H1 (cell line): ENCODE measurements around the gene FSD1L. TPM values are rescaled to one million over a fixed set of nuclear protein-coding genes. Genes with fewer than 3 reads are reported as not detected.

Experiments used
- CTCF ChIA-PET: fragments of 300-600 bp; sonication (Branson Sonifier 250); formaldehyde crosslinking; loops from one replicate; lab custom pipeline; 2021; ENCODE audit not compliant: partially characterized antibody; lab: Charles Lee
- POLR2A ChIA-PET: fragments of 300-600 bp; sonication (Branson Sonifier 250); formaldehyde crosslinking; loops from one replicate; lab custom pipeline; 2021; ENCODE audit warnings: inconsistent platforms; ENCODE audit not compliant: partially characterized antibody; lab: Charles Lee
- DNase-seq, 2 experiments: peaks; one replicate each; pipeline versions ENCODE4 v3.0.0 to v3.0.0-alpha.2; 2010 to 2022; ENCODE audit warnings: low spot score in 2 of 2, low read depth in 1 of 2, mixed read lengths in 1 of 2
- FAIRE-seq: peaks from 2 replicates; lab custom pipeline; 2011; peaks lifted over from hg19 to GRCh38; lab: Jason Lieb, UNC
- H2AFZ ChIP-seq: 2 replicates; pipeline ENCODE4 v1.8.1; 2012; ENCODE audit warnings: low read length, inconsistent platforms
- H2AK5ac ChIP-seq: 2 replicates; pipeline ENCODE4 v1.6.1; 2013; ENCODE audit warnings: low read depth, low read length
- H2BK120ac ChIP-seq: replicated peaks from 2 replicates; pipeline ENCODE3; 2013; ENCODE audit warnings: low read depth, low read length, inconsistent platforms
- H2BK12ac ChIP-seq: 2 replicates; pipeline ENCODE4 v1.6.1; 2013; ENCODE audit warnings: low read depth, low read length
- H2BK15ac ChIP-seq: 2 replicates; pipeline ENCODE4 v1.6.1; 2013; ENCODE audit warnings: low read length
- H2BK20ac ChIP-seq: 2 replicates; pipeline ENCODE4 v1.6.1; 2013; ENCODE audit warnings: low read length
- H2BK5ac ChIP-seq: 2 replicates; pipeline ENCODE4 v1.6.1; 2013; ENCODE audit warnings: low read depth, low read length
- H3K14ac ChIP-seq: 2 replicates; pipeline ENCODE4 v1.6.1; 2013; ENCODE audit warnings: inconsistent platforms; ENCODE audit not compliant: insufficient read length
- H3K18ac ChIP-seq: 2 replicates; pipeline ENCODE4 v1.6.1; 2013; ENCODE audit warnings: low read length; ENCODE audit errors: extremely low read depth
- H3K23ac ChIP-seq: 2 replicates; pipeline ENCODE4 v1.6.1; 2013; ENCODE audit warnings: inconsistent platforms; ENCODE audit not compliant: insufficient read length
- H3K23me2 ChIP-seq: 2 replicates; pipeline ENCODE4 v1.6.1; 2013; ENCODE audit warnings: low read depth, low read length
- H3K27ac ChIP-seq: 2 replicates; pipeline ENCODE4 v1.6.1; 2011; ENCODE audit warnings: low read depth, low read length, inconsistent platforms
- H3K27me3 ChIP-seq, 4 experiments: replicated peaks in 1 of 4; 1 replicate in 1 of 4; 2 replicates in 3 of 4; pipeline versions ENCODE4 v1.6.1 to v1.8.1; 2011 to 2013; ENCODE audit warnings: low read length in 3 of 4, mild to moderate bottlenecking in 3 of 4, inconsistent platforms in 2 of 4, mixed read lengths in 2 of 4, moderate library complexity in 1 of 4; ENCODE audit not compliant: control insufficient read depth in 3 of 4, insufficient read depth in 3 of 4; ENCODE audit errors: extremely low read depth in 1 of 4
- H3K36me3 ChIP-seq, 4 experiments: 2 replicates each; pipeline versions ENCODE4 v1.6.1 to v1.8.1; 2011 to 2013; ENCODE audit warnings: mild to moderate bottlenecking in 4 of 4, low read length in 3 of 4, moderate library complexity in 2 of 4, control low read depth in 1 of 4, inconsistent platforms in 1 of 4; ENCODE audit not compliant: insufficient read depth in 4 of 4, control insufficient read depth in 2 of 4
- H3K4ac ChIP-seq: replicated peaks from 2 replicates; pipeline ENCODE3; 2013; ENCODE audit warnings: low read length, low read depth, mixed read lengths, inconsistent platforms; ENCODE audit not compliant: insufficient read length
- H3K4me1 ChIP-seq, 4 experiments: replicated peaks in 1 of 4; 1 replicate in 1 of 4; 2 replicates in 3 of 4; pipeline versions ENCODE4 v1.6.1 to v1.8.1; 2011 to 2013; ENCODE audit warnings: low read length in 3 of 4, inconsistent platforms in 2 of 4, mixed read lengths in 1 of 4; ENCODE audit not compliant: insufficient read depth in 4 of 4, control insufficient read depth in 3 of 4
- H3K4me2 ChIP-seq, 2 experiments: 2 replicates each; pipeline versions ENCODE4 v1.6.1 to v1.8.1; 2011 to 2013; ENCODE audit warnings: low read depth in 2 of 2, low read length in 2 of 2, control low read depth in 1 of 2, inconsistent platforms in 1 of 2, mild to moderate bottlenecking in 1 of 2; ENCODE audit not compliant: insufficient read depth in 1 of 2
- H3K4me3 ChIP-seq, 4 experiments: fragments of 200-600, 300-600 bp in 1 of 4; sonication (generic), shearing (Covaris generic), sonication (Bioruptor Twin) in 1 of 4; 2 replicates each; pipeline versions ENCODE4 v1.5.1 to v1.8.1; 2011 to 2016; ENCODE audit warnings: low read length in 4 of 4, low read depth in 3 of 4, control low read depth in 2 of 4, inconsistent platforms in 2 of 4, mild to moderate bottlenecking in 2 of 4, mixed read lengths in 1 of 4, moderate library complexity in 1 of 4; ENCODE audit not compliant: insufficient read depth in 2 of 4; ENCODE audit errors: extremely low read depth in 1 of 4
- H3K56ac ChIP-seq: replicated peaks from 2 replicates; pipeline ENCODE3; 2013; ENCODE audit warnings: low read depth, mild to moderate bottlenecking, mixed read lengths, low read length, inconsistent platforms; ENCODE audit not compliant: insufficient read length
- H3K79me1 ChIP-seq: 2 replicates; pipeline ENCODE4 v1.6.1; 2013; ENCODE audit warnings: low read depth, low read length, control low read depth
- H3K79me2 ChIP-seq, 2 experiments: 2 replicates each; pipeline versions ENCODE4 v1.6.1 to v1.8.1; 2012 to 2013; ENCODE audit warnings: low read length in 2 of 2, mild to moderate bottlenecking in 2 of 2, inconsistent platforms in 1 of 2; ENCODE audit not compliant: insufficient read depth in 2 of 2, control insufficient read depth in 1 of 2
- H3K9ac ChIP-seq, 4 experiments: replicated peaks in 1 of 4; 1 replicate in 1 of 4; 2 replicates in 3 of 4; pipeline versions ENCODE4 v1.6.1 to v1.8.1; 2011 to 2013; ENCODE audit warnings: low read depth in 3 of 4, low read length in 3 of 4, control low read depth in 2 of 4, mild to moderate bottlenecking in 2 of 4, moderate library complexity in 2 of 4, inconsistent platforms in 1 of 4; ENCODE audit errors: extremely low read depth in 1 of 4
- H3K9me3 ChIP-seq, 2 experiments: 2 replicates each; pipeline versions ENCODE4 v1.6.1 to v1.8.1; 2012 to 2013; ENCODE audit warnings: mild to moderate bottlenecking in 2 of 2, moderate library complexity in 2 of 2, control low read depth in 1 of 2, inconsistent platforms in 1 of 2, low read depth in 1 of 2, low read length in 1 of 2, mixed read lengths in 1 of 2; ENCODE audit not compliant: insufficient read depth in 2 of 2
- H4K20me1 ChIP-seq, 2 experiments: replicated peaks in 1 of 2; 2 replicates each; pipeline versions ENCODE3 to v1.8.1; 2011 to 2013; ENCODE audit warnings: inconsistent platforms in 2 of 2, low read length in 2 of 2, mild to moderate bottlenecking in 1 of 2; ENCODE audit not compliant: insufficient read depth in 2 of 2, control insufficient read depth in 1 of 2
- H4K5ac ChIP-seq: 2 replicates; pipeline ENCODE4 v1.6.1; 2013; ENCODE audit warnings: low read length, low read depth, mixed read lengths, inconsistent platforms; ENCODE audit not compliant: insufficient read length
- H4K8ac ChIP-seq: 2 replicates; pipeline ENCODE4 v1.8.0; 2013; ENCODE audit warnings: mild to moderate bottlenecking, moderate library complexity, low read length, inconsistent platforms; ENCODE audit not compliant: insufficient read depth; ENCODE audit errors: extremely low read depth
- H4K91ac ChIP-seq: replicated peaks from 2 replicates; pipeline ENCODE3; 2013; ENCODE audit warnings: low read length, mixed read lengths, inconsistent platforms; ENCODE audit not compliant: insufficient read length
- HDAC2 ChIP-seq, 2 experiments: fragments of 300-600 bp in 1 of 2; sonication (generic) in 1 of 2; IDR thresholded peaks; 2 replicates each; pipeline ENCODE4 v1.6.1; 2011 to 2012; ENCODE audit warnings: low read depth in 2 of 2, low read length in 2 of 2, mild to moderate bottlenecking in 2 of 2, moderate library complexity in 2 of 2, borderline replicate concordance in 1 of 2, inconsistent platforms in 1 of 2
- WGBS, 2 experiments: shearing (Covaris generic) in 1 of 2; methylation state at CpG; one replicate each; pipeline versions ENCODE4 v1.1.6 to v1.1.7; 2013 to 2015; ENCODE audit warnings: low lambda C conversion rate in 2 of 2, mixed read lengths in 2 of 2, inconsistent platforms in 1 of 2, low coverage in 1 of 2, missing lambda C conversion rate in 1 of 2; ENCODE audit not compliant: insufficient replicate concordance in 2 of 2, insufficient coverage in 1 of 2, insufficient read length in 1 of 2; ENCODE audit errors: extremely low coverage in 1 of 2, missing lambda C conversion rate in 1 of 2; 5-methylcytosine and 5-hydroxymethylcytosine counted together
- polyA plus RNA-seq, 7 experiments: library from polyadenylated mRNA; depleted of rRNA in 3 of 7; stranded (reverse) in 5 of 7; unstranded in 2 of 7; fragments of >200 nt in 5 of 7; fragments of 200-250 nt in 2 of 7; gene quantifications; 1 replicate in 5 of 7; 2 replicates in 1 of 7; 4 replicates in 1 of 7; pipeline versions ENCODE4 v1.2.1 to v1.2.3, GENCODE V29; 2011 to 2013; ENCODE audit warnings: missing spikeins in 2 of 7, mixed read lengths in 2 of 7
- total RNA-seq: library from RNA; stranded (reverse); fragmentation: NEBNext Ultra II Directional; extraction: Animal tissue kit (Norgen Biotek cat#: 25700); gene quantifications from 2 replicates; pipeline ENCODE4 v1.2.1, GENCODE V29; 2021

FSD1L gene
- total and polyA plus RNA-seq, 2 of the 8 experiments (the other 6 are each of a cell fraction or from before 2014, with no cell fraction given) = 0.91 to 4.8 TPM

DNA sequence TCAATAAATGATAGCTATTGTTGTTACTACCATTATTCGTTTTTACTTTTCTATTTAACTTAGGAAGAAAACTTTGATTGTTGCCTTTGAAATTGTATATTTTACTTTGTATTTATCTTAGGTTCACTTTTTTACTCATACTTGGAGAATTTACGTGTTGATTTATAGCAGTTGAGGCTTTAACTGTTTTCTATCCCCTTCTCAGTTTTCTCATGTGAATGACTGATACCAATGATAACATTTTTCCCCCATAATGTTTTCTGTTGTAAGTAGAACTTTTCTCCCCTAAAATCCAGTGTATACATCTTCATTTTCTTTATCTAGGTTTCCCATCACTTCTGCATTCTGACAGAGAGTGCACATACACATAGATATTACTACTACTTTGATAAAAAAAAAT is 54.4 kb downstream of the FSD1L start:
- ChIA-PET POLR2A (no interaction called here), CTCF (interaction anchor here (1.0 to 1.2 kb wide), 2 partner anchors 12 to 27 kb away, joined by 3 read pairs; no protein-coding TSS in a partner anchor)
- Histone ChIP-seq H2AFZ (no peak overlapping the region), H3K4me1 (peaks cover 0 to 2% (median 0%) of the 10 kb centered on the region in 4 experiments; a peak in 1 of 7 replicates), H3K23ac (no peak overlapping the region), H4K8ac (no peak overlapping the region), H3K27me3 (no peaks in the 10 kb centered on the region), H3K27ac (no peak overlapping the region), H3K79me1 (no peaks in the 10 kb centered on the region), H3K23me2 (no peaks in the 10 kb centered on the region), H3K4me3 (no peak overlapping the region), H2BK15ac (no peak overlapping the region), H3K56ac (no peak overlapping the region), H3K79me2 (no peaks in the 10 kb centered on the region), H2BK5ac (no peak overlapping the region), H2BK12ac (no peak overlapping the region), H3K36me3 (no peaks in the 10 kb centered on the region), H3K9ac (no peak overlapping the region), H2AK5ac (no peak overlapping the region), H4K5ac (no peak overlapping the region), H4K91ac (no peak overlapping the region), H3K9me3 (no peaks in the 10 kb centered on the region), H2BK120ac (no peak overlapping the region), H2BK20ac (no peak overlapping the region), H3K14ac (no peak overlapping the region), H4K20me1 (no peaks in the 10 kb centered on the region), H3K4me2 (no peak overlapping the region), H3K18ac (no peak overlapping the region), H3K4ac (no peak overlapping the region)
- FAIRE-seq = no peak
- 89% methylated on average over 2 of the region's 2 CpGs; no CpG with 5 or more reads in 1 of the 2 experiments for WGBS, 2 experiments
- TF ChIP-seq HDAC2 (IDR thresholded peaks at IDR 0.05; ENCODE audit: borderline replicate concordance in 1 of 2, low read depth in 2 of 2, low read length in 2 of 2) = no peak
- no peak for DNase-seq
